Activated CD8-positive, alpha-beta memory T cell treated with anti-CD3 and anti-CD28 coated beads for 24 hours (primary cell): ENCODE results near the gene ILDR2.

Experiments
- DNase-seq: peaks from one replicate; pipeline ENCODE4 v3.0.0-alpha.2; 2020

Gene ILDR2, protein sequence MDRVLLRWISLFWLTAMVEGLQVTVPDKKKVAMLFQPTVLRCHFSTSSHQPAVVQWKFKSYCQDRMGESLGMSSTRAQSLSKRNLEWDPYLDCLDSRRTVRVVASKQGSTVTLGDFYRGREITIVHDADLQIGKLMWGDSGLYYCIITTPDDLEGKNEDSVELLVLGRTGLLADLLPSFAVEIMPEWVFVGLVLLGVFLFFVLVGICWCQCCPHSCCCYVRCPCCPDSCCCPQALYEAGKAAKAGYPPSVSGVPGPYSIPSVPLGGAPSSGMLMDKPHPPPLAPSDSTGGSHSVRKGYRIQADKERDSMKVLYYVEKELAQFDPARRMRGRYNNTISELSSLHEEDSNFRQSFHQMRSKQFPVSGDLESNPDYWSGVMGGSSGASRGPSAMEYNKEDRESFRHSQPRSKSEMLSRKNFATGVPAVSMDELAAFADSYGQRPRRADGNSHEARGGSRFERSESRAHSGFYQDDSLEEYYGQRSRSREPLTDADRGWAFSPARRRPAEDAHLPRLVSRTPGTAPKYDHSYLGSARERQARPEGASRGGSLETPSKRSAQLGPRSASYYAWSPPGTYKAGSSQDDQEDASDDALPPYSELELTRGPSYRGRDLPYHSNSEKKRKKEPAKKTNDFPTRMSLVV

DNA sequence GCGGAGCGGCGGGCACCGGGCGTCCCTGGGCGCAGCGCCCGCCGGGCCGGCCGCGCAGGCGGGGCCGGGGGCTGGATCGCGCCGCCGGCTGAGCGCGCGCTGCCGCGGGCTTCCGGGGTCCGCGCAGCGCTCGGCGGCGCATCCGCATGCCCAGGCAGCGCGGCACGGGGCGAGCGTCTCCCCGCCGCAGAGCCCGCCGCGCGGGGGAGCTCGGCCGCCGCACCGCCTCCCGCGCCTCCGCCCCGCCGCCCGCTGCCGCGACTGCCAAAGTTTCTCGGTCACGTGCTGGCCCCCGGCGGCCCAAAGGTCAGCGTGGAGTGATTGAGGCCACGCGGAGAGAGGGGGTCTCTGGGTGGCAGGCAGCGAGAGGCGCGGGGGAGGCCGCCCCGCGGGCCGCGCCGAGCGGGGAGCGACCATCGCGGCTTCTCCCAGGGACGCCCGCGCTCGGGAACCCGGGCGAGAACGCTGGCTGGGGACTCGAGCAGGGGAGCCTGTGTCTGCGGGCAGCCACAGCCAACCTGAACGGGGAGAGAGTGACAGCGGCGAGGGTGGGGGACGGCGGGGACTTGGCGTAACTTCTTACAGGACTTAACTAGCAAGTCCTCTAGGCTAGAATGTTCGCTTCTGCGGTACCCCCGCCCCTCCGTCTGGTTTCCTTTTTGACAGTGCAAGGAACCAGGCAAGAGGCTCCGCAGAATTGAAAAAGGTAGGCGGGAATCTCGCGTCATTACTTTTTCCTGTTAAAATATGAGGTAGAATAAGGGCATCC, at the start of gene ILDR2:
ILDR2 (minus strand) TSS at position 180 of the 769 bp plus-strand sequence. CDS start 272 bp downstream, outside the sequence.
- peak; percentile 86 for DNase-seq

DNA sequence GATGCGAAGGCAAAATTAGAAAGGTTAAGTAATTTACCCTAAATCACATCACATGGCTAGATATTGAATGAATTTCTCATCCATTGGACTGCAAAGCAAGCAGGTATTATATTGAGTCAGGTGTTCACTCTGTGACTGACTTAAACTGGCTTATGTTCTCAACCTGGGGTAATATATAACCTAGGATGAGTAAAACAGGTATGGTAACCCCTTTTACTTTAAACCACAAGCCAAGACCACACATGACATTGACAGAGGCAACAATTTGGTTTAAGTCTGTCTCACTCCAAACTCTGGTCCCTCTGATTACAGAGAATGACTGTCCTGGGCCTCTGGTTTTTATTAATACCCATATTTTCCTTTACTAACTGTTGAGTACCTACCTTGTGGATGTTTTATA, 47.0 kb upstream of the ILDR2 start:
- no peak for DNase-seq

DNA sequence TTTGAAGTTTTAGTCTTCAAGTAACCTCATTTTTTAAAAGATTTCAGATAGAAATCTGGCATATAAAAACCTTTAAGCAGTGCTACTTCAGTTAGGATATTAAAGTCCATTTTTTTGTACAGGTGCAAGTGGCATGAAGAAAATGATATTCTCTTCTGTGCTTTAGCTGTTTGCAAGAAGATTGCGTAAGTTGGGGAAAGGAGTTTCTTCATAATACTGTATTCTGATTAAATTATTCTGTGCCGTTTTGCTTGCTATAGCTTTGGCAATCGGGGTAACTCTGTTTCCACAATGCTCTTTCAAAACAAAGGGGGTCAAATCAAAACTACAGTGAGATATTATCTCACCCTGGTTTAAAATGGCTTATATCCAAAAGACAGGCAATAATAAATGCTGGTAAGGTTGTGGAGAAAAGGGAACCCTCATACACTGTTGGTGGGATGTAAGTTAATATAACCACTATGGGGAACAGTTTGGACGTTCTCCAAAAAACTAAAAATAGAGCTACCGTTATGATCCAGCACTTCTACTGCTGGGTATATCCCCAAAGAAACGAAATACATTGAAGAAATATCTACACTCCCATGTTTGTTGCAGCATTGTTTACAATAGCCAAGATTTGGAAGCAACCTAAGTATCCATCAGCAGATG, 40.9 kb upstream of the ILDR2 start:
- no peak for DNase-seq

DNA sequence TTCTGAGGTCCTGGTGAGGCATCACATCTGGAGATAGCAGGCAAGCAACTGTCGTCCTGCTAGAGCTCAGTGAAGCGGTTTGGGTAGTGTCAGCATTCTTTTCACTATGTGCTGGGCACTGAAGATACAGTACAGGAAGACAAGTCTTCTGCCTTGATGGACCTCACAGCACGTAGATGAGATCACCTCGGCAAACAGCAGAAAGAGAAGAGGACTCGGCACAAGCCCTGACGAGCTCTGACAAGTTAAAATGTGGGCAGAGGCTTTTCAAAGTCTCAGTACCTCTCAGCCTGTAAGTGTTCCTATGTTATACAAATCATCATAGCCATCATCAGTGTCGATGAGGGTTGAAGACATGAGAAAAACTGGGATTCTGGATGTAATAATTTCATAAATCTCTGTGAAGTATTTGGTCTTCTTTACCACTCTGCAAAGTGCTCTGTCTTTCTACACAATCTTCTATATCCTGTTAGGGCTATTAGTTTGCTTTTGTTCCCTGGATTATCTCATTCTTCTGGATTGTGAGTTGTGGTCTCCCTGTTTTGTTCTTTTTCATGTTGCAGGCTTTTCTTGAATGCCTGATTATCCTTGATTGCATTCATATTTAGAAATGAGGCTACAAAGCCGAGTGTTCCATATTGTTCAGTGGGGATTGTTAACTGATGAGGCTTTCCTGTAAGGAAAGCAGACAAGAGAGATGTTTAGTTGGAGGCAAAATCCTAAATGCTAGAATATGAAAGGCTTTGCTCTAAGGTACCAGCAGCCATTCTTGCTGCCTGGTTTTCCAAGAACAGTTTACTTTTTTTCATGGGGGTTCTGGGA, 38.0 kb upstream of the ILDR2 start:
- DNase-seq = no peak

DNA sequence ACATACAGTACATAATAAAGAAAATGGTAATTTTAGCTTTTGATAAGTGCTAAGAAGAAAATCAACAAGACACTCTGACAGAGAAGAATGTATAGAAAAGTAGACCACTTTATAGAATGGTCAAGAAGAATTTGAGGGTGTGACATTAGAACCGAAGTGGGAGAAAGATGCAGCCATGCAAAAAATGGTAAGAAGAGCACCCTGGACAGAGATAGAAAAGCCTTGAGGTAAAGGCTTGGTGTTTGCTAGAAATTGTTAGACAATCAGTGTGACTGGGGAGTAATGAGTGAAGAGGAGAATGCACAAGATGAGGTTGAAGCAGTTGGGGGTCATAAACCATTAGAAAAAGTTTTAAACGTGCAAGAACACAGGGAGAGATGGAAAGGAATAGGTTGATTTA, 37.2 kb upstream of the ILDR2 start:
- no peak for DNase-seq

DNA sequence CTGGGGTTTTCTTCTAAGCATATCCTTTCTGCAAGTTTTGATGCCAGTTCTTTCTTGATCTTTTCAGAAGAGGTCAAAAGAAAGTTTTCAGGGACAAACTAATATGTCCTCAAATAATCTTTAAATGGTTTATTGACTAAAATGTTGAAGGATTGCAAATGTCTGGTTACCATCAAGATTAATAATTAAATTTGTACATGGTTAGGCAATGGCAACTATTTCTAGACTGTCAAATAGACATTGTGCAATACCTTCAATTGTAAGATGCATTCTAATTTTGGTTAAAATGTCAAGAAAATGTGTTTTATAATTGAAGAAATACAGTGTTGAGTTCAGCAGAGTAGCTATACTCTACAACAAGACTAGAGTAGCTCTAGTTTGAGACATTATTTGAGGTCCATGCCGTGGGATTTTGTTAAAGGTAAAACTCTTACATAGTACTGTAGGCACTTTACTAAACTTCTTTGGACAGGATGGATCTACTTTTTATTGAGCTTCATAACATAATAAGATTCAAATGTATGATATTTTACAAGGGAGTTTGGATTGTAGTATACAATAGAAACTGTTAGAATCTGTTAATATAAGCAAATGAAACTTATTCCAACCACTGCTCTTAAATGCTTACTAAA, 36.3 kb upstream of the ILDR2 start:
- no peak for DNase-seq

DNA sequence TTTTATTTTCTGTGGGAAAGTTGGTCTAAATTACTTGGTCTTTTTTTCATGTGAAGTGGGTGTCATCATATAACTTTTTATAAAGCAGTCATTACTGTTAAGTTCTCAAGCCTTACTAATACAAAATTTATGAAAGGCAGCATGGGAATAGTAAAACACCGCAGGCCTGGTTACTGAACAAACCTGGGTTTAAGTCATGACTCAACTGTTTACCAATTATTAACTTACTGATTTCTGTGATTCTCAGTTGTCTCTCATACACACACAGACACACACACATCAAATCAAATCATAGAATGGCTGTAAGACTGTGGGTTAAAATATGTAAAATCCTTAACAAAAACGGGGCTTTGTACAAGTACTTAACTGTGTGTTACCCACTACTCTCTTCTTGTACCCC, 28.4 kb upstream of the ILDR2 start:
- no peak for DNase-seq

DNA sequence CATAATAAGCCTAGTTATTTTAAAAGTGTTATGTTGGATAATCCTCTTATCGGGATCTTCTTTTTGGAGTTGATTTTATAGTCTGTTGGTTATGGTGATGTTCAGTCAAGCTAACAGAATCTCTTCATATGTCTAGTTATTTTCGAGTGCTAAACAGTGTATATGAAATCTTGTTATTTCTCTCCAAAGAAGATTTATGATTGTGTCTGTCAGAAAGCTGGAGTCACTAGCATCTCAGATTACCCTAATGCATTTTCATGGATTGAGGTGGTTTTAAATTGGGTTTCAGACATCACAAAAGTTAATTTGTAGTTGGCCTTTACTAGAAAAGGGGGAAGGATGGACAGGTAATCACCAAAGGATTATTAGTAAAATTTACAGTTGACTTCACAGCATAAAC, 27.0 kb upstream of the ILDR2 start:
- no peak for DNase-seq

DNA sequence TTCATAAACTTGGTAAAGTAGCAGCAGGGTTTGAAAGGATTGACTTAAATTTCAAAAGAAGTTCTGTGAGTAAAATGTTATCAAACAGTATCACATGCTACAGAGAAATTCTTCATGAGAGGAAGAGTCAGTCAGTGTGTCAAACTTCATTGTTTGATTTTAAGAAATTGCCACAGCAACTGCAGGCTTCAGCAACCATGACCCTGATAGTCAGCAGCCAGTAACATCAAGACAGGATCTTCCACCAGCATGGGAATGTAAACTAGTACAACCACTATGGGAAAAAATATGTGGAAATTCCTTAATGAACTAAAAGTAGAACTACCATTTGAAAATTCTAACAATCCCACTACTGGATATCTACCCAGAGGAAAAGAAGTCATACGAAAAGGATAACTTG, 25.2 kb upstream of the ILDR2 start:
- no peak for DNase-seq

DNA sequence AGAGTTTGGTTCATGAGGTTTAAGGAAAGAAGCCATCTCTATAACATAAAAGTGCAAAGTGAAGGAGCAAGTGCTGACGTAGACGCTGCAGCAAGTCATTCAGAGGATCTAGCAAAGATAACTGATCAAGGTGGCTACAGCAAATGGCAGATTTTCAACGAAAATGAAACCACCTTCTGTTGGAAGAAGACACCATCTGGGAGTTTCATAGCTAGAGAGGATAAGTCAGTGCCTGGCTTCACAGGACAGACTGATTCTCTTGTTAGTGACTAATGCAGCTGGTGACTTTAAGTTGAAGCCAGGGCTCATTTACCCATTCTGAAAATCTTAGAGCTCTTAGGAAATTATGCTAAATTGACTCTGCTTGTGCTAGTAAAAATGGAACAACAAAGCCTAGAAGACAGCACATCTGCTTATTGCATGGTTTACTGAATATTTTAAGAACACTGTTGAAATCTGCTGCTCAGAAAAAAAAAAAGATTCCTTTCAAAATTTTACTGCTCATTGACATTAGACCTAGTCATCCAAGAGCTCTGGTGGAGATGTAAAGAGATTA, 24.2 kb upstream of the ILDR2 start:
- DNase-seq = no peak

DNA sequence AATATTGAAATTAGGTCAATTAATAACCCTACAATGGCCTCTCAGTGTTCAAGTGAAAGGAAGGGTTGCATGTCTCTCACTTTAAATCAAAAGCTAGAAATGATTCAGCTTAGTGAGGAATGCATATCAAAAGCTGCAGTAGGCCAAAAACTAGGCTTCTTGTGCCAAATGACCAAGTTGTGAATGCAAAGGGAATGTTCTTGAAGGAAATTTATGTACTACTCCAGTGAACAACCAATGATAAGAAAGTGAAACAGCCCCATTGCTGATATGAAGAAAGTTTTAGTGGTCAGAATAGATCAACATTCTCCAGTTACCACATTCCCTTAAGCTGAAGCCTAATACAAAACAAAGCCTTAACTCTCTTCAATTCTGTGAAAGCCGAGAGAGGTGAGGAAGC, 23.7 kb upstream of the ILDR2 start:
- DNase-seq = no peak

DNA sequence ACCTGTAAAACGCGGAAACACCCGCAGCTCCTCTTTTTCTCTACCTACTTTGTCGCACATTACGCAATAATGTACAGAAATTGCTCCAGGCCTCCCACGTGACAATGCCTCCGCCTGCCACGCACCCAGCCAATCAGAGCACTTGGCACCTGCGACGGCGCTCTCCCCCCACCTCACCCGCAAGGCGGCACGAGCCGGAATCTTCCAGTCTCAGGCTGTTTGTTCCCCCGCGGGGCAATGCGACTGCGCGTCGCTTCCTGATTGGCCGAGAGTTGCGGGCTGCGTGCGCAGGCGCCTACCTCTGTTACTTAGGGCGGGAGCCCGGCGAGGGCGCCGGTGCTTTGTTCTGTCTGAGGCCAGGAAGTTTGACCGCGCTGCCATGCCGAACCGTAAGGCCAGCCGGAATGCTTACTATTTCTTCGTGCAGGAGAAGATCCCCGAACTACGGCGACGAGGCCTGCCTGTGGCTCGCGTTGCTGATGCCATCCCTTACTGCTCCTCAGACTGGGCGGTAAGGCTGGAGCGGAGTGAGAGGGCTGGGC, 13.7 kb upstream of the ILDR2 start, which contains the start of gene MAEL:
MAEL (plus strand) TSS at position 307 of the 542 bp plus-strand sequence; CDS start at position 380, 73 bp downstream.
- DNase-seq = no peak

DNA sequence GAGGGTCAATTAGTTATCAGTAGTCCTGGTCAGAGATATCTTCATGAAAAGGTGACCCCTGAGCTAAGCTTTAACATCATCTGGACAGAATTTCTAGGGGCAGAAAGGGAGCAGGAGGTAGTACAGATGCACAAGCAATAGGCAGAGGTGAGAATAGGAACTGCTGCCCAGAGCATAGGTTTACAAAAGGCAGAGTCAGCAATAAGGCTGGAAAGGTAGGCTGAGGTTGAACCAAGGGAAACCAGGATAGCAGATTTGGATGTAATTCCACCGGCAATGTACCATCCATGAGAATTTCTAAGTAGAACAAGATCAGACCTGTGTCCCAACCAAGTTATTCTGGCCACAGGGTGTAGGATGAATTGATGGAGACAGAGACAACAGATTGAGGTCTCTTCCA, 6.2 kb upstream of the ILDR2 start:
- no peak for DNase-seq

DNA sequence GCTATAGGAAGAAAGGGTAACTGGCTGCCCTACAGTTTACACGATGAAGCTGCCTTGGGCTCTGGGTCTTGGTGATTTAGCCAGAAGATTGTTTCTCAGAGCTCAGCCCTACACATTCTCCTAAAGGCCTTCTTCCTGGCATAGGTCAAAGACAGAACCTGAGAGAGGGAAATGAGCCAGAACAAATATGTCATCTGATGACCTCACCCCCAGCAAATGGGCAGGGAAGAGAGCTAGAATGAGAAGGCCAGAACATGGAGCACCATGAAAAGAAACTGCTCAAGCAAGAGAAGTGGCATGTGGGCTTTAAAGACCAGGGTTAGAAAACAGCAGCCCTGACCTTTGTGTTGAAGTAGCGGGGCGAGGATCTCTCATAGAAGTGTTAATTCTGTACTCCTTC, 5.5 kb upstream of the ILDR2 start:
- no peak for DNase-seq

DNA sequence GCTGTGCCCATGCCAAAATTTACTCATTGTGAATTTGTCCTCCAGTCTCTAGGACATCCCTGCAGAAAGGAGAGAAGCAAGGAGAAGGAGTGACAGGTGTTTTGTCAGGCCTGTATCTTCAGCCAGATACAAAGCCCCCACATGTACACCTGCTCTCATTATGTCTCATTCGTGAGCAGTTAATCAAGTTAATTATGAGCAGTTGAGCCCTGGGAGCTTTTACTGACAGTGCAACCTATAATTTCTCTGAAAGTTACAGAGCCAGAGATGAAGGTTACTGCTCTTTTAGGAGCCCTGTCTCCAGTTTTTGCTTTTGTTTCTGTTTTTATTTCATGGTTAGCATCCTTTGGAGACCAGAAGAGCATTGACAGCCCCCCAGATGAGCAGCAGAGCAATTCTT, 5.0 kb upstream of the ILDR2 start:
- no peak for DNase-seq

DNA sequence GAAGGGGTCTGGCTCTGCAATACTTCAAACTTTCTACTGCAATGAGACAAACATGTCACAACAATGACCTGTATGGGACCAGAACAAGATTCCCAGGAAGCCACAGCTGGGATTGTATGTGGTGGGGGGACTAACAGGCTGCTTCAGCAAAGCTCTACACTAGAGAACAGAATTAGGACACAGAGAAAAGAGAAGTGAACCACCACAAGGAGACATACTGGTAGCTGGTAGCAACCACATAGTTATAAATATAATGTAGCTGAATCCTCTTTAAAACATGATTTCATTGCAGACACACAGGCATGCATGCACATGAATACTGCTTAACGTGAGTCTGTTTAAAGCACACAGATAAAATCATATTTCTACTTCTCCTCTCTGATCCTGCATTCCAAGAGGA, 3.5 kb upstream of the ILDR2 start:
- no peak for DNase-seq

DNA sequence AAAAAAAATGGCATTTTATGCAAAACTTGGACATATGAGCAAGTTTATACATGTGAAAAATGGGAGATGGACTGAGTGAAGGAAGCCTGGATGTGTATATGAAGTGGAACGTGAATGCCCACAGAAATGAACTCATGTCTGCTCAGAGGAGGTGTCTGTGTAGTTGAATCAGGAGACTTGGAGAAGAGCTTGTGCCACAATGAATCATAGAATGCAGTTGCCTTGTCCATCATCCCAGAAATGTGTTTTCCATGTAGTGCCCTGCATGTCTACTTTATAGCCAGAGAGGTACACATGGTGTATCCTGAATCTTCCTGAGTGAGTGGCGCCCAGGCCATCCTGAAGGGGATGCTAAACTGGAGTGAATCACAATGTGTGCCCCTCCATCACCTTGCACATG, 2.6 kb upstream of the ILDR2 start:
- DNase-seq = no peak

DNA sequence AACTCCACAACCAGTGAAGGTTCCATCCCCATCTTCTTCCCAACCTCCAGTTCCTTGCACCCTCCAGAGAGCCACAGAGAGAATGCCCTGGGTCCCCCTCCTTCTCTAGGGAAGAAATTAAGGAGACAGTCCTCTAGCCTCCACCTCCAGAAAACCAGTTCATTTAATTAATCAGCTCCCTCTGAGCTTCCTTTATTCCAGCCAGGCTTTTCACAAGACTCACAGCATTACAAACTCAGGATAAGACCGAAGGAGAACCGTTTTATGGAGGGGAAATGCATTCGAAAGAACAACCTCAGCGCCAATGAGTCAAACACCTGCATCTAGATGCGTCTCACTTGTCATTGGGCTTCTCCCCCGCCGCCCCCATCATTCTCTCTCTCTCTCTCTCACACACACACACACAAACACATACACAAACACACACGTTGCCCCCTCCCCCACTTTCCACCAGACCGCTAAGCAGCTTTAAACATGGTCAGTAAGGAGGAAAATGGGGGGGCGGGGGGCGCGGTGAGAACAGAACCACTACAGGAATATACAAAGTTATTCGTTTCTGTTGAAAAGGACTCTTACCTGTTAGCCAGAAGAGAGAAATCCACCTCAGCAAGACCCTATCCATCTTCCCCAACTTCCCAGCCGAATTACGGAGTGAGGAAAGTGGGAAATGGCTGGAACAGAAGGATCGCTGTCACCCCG, 544 bp downstream of the ILDR2 start:
- peak; percentile 75 for DNase-seq

DNA sequence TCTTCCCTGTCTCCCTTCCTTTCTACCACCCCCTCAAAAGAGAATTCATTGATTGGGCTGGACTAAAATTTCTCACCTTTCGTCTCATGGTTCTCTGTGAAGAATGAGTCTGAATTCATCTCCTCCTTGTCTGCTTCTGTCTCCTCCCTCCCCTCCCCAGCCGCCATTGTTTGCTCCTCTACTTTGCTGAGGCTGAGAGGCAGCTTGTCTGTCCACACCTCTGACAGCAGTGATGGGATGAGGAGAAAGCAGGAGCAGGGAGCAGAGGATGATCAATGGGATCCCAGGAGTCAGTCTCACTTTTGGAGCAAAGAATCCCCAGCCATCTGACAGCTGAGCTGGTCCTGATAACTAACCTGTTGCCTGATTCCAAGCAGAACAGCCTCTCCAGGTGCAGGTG, 2.5 kb downstream of the ILDR2 start:
- DNase-seq = no peak

DNA sequence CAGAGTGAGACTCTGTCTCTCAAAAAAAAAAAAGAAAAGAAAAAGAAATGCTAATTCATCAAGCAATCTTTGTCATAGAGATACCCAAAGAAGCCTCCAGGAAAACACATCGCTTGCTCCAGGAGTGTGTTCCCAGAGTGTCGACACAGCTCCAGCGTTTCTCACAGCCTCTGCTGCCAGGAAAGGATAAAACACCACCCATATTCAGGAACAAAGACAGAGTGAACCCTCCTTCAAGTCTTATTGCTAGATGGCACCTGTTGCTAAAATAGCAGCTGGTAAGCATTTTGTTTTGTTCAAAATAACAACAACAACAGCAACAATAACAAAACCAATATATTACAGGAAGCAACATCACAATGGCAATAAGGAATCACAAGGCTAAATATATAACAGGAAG, 3.1 kb downstream of the ILDR2 start:
- no peak for DNase-seq

DNA sequence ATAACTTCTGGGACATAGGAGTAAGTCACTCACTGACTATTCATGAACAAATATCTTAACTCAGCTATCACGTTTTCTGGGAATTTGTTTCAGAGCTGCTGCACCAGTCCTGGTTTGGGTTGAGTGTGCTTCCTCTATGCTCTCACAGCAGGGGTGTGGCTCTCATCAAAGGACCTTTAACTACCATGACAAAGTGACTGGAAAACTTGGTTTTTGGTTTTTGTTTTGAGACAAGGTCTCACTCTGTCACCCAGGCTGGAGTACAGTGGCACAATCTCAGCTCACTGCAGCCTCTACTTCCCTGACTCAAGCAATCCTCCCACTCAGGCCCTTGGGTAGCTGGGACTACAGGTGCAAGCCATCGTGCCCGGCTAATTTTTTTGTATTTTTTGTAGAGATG, 4.1 kb downstream of the ILDR2 start:
- no peak for DNase-seq
